Endometrium (tissue), 2 donors: ENCODE data around the gene SLC17A4.
A peak's percentile ranks its signal among the peaks of the same experiment; 100 is the strongest.
"Not testable (repeated sequence)": the region's sequence is repeated elsewhere in the genome, so short reads cannot be mapped to it uniquely, and the experiment has no call there.

Experiments used
- FAIRE-seq: peaks from 2 replicates; lab custom pipeline; 2012; peaks lifted over from hg19 to GRCh38; lab: Jason Lieb, UNC
- donor health status: control.
- donor health status: control.

Gene SLC17A4

DNA sequence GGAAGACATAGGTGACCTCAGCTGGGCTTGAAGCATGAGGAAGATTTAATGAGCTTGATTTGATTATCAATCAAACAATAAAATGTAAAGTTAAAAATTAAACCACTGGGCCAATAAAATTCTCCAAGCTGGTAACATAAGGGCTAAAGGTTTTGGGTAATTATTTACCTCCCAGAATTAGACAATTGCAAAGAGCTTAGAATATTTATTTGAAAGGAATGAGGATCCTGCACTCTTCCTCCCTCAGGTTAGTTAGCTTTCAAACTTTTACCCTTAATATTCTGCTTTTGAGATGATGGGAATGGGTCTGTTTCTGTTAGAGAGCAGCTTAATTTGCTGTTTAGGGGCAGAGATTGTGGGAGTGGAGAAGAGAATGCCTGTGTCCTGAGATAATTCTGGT is at the start of gene SLC17A4:
Gene SLC17A4, plus strand, starts transcription at position 208 of the 400 bp plus-strand sequence. CDS start 7,221 bp downstream, outside the sequence.
- no peak for FAIRE-seq

DNA sequence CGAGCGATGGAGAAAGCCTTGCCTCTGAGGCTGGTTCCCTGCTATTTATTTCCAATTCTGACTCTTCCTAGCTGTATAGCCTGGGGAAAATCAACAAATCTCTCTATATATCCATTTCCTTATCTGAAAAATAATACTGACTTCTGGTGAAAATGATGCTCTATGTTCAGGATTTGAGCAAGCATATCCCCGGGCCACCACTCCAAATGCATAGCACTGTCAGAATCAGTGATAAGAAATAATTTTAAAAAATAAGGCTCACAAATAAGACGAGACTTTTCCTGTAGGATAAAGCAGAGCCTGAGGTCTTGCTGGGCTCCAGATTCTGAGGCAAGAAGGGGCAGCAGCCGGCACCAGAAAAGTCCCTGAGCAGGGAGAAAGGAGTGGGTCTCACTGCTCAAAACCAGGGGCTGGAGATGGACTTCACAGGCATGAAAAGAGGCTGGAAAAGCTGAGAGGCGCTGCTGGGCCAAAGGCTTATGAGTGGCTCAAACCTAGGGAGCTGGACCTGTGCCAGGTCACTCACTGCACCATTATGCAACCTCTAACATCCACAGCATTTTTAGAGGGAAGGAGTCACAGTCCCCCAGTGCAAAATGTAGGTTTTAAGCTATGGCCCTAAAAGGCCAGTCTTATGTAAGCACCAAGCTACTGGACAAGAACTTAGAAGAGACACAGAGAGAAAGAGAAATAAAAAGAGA is 48.1 kb upstream of the SLC17A4 start:
- no peak for FAIRE-seq

DNA sequence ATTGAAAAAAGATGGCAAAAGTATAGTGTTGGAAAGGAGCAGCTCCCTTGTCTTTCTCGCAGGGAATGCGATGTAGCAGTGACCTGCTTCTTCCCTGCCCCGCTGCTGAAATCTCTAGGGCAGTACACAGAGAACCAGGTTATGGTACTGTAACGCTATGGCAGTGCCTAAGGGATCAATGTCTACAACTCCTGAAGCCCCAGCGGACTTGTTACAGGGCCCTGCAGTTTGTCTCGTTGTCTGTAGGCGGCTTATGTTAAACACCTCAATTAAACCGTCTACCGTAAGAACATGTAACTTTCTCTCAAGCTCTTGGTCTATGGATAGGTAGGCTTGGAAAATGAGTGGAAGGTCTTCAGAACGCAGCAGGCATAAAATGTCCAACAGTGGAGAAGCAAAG is 44.8 kb upstream of the SLC17A4 start:
- FAIRE-seq: no peak

GRCh38 chr6:25710287-25710686 is 44.3 kb upstream of the SLC17A4 start:
- no peak for FAIRE-seq

DNA sequence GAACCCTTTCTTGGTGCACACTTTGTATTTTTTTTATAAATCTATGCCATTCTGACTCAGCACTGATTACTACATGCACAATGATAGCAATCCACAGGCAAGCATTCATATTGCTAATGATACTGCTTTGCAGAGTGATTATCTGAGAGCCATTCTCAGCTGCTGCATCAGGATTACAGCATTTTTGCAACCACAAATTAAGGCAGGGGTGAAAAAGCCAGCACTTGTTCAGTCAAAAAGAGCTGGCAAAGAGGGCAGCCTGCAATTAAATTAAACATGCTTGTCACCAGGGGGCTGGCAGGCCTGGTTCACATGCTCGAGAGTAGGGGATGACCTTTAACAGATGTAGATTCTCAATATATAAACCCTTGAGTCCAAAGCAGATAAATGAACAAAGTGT is 40.7 kb upstream of the SLC17A4 start:
- FAIRE-seq: no peak

- FAIRE-seq: no peak
These were observed 39.8 kb upstream of the SLC17A4 start for GRCh38 chr6:25714765-25715164.

DNA sequence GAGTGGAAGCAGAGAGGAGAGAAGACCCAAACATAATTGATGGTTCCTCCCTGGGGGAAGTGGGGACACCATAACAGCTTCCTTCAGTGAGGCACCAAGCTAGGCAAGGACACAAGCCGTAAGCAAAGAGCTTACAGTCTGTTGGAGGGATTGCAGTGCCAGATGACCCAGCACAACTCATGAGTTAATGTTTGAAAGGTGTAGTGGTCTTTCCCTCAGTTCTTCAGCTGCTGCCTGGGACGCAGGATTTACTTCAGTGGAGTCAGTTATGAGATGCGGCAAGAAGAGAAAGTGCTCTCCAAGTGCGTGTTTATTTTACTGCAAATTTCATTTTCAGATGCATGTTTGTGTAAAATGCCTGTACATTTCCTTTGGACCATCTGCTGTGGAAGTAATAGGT is 38.7 kb upstream of the SLC17A4 start:
- FAIRE-seq: no peak

DNA sequence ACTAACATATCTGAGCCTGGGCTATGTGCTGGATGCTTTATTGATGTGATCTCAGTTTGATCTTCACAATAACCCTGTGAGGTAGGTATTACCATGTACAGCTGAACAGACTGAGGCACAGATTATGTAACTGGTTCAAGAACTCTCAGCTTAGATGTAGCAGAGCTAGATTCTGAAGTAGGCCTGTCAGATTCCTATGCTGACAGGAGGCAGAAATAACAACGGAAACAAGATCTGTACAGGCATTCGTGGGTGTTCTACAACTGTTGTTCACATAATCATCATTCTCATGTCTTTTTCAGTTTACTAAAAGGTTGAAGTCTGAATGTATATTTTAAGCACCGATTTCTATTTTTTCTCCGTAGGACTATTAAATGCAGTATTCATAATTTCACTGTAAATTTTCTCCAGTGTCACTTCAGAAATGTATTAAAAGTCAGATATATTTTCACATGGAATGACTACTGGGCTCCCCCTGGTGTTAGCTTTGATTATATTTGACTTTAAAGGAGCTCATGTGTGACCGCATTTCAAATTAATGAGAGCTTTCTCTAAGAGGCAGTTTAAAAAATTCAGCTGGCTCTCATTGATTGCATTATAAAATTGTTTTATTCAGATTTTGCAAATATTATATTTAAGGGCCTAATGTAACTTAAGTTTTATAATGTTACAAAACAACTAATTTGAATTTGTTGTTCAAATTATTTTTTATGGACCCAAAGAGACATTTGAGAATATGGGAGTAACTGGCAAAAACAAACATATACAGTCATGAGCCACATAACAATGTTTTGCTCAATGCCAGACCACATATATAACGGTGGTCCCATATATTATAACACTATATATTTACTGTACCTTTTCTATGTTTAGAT is 36.4 kb upstream of the SLC17A4 start:
- FAIRE-seq: peak; percentile 80

DNA sequence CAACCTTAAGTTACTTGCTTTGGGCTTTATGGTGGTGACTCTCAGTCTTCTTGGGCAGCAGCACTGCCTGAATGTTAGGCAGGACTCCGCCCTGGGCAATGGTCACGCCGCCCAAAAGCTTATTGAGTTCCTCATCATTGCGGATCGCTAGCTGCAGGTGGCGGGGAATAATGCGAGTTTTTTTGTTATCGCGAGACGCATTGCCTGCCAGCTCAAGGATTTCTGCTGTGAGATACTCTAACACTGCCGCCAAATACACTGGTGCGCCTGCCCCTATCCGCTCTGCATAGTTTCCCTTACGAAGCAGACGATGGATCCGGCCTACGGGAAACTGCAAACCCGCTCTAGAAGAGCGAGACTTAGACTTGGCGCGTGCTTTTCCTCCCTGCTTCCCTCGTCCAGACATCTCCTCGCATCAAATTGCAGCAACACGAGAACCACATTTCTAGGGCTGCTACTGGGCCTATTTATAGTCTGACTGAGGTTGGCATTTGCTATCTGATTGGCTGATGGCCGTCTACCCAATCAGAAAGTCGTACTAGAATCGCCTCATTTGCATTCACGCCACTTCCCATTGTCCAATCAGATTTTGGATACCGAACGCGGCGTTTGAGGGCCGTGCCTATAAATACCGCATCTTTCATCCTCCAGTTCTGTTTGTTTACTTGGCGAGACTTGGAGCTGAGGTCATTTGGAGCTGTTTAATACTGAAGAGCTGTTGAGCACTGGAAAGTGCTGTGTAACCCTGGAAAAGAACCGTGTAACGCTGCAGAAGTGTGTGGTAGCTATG is 28.2 kb upstream of the SLC17A4 start:
- FAIRE-seq: no peak

DNA sequence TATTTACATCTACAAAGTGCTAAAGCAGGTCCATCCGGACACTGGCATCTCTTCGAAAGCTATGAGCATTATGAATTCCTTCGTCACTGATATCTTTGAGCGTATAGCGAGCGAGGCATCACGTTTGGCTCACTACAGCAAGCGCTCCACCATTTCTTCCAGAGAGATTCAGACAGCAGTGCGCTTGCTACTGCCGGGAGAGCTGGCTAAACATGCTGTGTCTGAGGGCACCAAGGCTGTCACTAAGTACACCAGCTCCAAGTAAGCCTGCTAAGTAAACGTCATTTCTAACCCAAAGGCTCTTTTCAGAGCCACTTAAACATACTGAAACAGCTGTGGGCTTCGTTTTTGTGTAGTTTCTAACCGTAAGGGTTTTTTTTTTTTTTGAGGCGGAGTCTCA is 27.5 kb upstream of the SLC17A4 start:
- FAIRE-seq: no peak

DNA sequence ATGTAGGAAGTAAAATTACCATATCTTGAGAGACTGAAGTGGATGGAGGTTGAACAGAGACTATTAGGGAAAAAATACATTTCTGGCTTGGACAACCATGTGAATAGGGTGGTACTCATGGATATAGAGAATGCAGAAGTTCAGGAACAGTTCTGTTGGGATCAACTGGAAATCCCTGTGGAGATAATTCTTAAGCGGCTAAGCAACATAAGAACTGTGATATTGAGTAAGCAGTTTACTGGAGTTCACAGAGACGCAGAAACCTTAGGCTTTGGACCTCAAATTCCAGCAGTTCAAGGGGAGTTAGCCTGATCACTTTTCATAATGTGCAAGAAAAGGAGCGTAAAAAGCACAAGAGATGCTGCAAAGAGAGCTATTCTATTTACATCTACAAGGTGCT is 23.6 kb upstream of the SLC17A4 start:
- FAIRE-seq: no peak

GRCh38 chr6:25731721-25732120 is 22.8 kb upstream of the SLC17A4 start:
- no peak for FAIRE-seq

DNA sequence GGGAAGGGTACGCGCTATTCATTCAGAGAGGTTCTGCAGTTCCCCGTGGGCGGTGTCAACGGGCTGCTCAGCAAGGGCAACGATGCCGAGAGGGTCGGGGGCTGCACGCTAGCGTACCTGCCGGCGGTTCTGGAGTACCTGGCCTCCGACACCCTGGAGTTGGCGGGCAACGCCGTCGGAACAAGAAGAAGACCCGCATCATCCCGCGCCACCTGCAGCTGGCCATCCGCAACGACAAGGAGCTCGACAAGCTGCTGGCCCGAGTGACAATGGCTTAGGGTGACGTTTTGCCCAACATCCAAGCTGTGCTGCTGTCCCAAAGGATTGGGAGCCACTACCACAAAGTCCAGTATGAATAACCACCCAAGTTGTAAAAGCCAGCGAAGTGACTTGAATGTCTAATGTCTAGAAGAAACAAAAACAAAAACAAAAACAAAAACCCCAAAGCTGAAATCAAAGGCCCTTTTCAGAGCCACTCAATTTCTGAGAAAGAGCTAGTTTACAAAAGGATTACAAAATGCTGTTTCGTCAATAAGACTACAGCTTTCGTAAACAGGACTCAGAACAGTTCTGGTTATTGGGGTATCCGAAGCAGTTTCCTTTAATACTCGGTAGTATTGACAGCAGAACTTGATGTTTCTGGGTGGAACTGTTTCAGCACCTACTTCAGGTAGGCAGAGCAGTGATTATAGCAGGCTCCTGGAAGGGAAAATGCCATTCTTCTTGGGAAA is 21.9 kb upstream of the SLC17A4 start:
- no peak for FAIRE-seq

DNA sequence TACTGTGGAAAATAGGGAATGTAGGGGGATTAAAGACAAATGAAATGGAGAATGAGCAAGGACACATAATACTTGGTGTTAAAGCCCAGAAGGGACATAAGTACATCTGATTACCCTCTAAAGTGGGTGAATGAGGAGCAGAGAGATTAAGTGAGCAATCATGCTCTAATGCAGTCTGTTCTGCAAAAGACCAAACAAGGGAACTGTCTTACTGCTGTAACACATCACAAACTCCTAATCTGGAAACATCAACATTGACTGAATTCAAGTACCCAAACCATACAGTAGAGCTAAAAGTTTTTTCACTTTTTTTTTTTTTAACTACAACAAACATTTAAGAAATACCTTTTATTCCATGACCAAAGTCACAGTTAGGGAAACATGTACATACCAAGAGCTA is 19.3 kb upstream of the SLC17A4 start:
- no peak for FAIRE-seq

DNA sequence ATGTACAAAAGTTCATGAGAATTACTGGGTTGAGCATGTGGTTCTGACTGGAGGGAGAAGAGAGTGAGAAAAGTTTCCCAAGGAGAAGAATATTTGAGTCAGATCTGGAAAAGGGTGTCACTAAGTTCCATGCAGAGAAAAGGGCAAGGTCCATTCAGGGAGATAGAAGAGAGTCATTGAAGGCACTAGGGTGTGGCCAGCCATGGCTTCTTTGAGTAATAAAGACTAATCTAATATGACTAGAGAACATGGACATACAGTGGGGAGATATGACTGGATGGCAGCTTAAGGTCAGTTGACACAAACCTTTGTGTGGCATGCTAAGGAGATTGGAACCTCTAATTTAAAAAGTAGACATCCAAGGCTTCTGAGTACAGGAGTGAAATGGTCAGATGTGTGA is 10.7 kb upstream of the SLC17A4 start:
- FAIRE-seq: no peak

DNA sequence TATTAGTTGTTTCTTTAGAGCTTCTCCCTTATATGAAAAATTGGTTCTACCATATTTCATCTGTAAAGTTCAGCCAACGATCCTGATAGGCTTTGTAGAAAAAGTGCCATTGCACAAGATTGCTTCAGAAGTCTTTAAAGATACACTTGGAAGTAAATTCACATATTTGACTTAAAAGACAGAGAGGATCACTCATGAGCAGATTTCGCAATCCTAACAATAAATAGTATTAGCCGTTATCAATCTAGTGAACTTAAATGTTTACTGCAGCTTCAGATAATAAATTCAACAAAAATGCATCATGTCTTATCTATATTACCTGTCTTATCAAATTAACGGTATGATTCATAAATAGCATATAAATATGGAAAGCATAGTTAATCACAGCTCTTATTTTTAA is 8.7 kb upstream of the SLC17A4 start:
- FAIRE-seq: no peak

GRCh38 chr6:25746968-25747367 is 7.6 kb upstream of the SLC17A4 start:
- FAIRE-seq: no peak

GRCh38 chr6:25747477-25747876 is 7.1 kb upstream of the SLC17A4 start:
- FAIRE-seq: no peak

DNA sequence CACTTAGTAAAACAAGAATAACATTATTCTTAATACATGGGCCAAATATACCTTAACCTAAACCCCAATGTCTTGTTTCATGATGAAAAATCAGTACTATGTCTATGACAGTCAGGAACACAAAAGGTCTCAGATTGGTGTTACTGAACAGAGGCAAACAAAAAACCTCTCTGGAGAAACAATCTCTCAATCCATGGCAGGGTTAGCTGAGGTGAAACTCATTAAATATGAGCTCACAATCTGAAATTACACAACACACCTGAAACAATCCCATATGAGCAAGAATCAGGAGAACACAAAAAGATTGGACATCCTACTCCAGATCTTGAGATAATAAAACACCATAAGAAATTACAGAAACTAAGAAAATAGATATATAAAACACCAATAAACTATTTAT is 6.5 kb upstream of the SLC17A4 start:
- FAIRE-seq: no peak

DNA sequence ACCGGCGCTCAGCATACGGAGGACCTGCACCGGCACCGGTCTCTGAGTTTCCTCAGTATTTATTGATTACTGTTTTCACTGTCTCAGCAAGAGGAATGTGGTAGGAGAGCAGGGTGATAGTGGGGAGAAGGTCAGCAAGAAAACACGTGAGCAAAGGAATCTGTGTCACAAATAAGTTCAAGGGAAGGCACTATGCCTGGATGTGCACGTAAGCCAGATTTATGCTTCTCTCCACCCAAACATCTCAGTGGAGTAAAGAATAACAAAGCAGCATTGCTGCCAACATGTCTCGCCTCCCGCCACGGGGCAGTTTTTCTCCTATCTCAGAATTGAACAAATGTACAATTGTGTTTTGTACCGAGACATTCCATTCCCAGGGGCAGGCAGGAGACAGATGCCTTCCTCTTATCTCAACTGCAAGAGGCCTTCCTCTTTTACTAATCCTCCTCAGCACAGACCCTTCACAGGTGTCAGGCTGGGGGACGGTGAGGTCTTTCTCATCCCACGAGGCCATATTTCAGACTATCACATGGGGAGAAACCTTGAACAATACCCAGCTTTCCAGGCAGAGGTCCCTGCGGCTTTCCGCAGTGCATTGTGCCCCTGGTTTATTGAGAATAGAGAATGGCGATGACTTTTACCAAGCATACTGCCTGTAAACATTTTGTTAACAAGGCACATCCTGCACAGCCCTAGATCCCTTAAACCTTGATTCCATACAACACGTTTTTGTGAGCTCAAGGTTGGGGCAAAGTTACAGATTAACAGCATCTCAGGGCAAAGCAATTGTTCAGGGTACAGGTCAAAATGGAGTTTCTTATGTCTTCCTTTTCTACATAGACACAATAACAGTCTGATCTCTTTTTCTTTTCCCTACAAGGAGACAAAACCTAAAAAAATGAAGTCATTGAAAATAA is 5.7 kb upstream of the SLC17A4 start:
- not testable (repeated sequence) for FAIRE-seq

- no peak for FAIRE-seq
These were observed 4.7 kb upstream of the SLC17A4 start for GRCh38 chr6:25749837-25750236.
